NCI-H748 treated with DMSO at 0.1 percent for 48 hours (cell line): ENCODE measurements around the gene ASF1B.

Experiments
- DNase-seq: peaks from one replicate; lab custom pipeline; 2025; lab: John Stamatoyannopoulos, UW

The ASF1B gene

DNA sequence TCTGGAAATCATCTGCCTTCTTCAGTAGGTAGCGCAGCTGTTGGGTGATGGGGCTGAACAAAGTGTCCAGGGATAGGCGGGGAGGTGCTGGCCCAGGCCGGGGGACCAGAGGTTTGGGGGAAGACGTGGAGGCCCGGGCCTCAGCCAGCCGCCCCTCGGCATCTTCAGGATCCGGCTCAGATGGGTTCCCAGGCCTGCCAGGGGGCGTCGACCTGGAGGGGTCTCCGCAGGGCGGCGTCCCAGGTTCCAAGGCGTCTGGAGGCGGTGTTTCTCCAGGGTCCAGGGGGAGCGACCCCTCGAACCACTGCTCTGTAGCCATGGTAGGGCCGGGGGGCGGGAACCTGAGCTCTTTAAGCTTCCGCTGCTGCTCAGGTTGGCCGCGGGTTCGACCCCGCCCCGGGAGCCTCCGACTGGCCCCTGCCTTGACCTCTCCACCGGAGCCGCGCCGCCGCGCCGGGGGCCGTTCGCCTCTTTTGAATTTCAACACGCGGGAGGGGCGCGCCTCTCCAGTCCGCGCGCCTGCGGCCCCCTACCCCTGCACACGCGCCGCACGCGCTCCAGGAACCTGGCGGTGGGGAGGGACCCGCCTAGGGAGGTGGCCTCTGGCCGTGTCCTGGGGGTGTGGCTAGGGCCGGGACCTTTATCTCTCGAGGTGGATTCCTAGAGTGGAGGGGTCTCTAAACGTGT is 50.9 kb downstream of the ASF1B start, which contains the start of gene C19orf67:
C19orf67 (minus strand) TSS at position 475 of the 687 bp plus-strand sequence; CDS start at position 319, 156 bp downstream.
- DNase-seq = no peak

DNA sequence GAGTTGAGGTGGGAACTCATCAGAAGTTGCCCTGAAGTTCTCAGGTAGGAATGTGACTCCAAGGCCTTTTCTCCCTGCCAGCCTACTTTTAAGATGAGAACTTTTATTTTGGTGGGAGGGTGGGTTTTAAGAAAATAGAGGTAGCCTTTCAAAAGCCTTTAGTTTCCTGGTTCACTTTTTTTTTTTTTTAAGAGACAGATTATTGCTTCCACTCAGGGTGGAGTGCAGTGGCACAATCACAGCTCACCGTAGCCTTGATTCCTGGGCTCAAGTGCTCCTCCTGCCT is 53.8 kb downstream of the ASF1B start:
- no peak for DNase-seq

DNA sequence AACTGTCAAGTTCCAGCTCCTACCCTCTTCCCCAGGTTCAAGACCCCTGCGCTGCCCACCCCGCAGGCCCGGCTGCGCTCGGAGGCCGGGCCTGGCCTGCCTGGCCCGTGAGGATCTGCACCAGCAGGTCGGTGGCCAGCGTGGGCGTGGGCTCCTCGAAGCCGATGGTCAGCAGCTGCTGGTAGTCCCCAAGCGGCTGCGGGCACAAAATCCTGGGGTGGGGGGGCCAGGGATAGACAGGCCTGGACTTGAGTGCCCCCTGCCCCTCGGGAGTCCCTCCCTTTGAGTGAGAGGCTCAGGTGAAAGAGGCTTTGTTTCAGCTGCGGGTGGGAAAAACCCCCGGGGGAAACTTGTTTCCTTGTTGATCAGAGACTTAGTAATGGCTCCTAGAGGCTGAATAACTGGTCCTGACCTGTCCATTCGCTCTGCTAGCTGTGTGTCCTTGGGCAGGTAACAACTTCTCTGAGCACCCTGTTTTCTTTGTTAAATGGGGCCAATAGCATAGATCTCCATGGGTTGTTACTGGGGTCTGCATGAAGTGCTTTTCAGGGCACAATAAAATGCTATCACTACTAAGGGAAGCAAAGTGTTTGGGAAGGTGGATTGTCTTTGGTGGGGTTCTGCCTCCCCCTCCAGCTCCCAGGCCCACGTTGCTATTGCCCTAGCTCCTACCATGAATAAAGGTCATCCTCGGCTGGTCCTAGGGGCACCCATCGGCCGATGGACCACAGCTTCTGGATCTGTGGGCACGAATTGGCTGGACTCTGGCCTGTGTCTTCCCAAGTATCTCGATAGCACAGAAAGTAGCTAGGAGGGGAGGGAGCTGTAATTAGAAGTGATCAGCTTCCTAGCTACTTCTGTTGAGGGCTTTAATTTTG is 54.4 kb downstream of the ASF1B start:
- no peak for DNase-seq

DNA sequence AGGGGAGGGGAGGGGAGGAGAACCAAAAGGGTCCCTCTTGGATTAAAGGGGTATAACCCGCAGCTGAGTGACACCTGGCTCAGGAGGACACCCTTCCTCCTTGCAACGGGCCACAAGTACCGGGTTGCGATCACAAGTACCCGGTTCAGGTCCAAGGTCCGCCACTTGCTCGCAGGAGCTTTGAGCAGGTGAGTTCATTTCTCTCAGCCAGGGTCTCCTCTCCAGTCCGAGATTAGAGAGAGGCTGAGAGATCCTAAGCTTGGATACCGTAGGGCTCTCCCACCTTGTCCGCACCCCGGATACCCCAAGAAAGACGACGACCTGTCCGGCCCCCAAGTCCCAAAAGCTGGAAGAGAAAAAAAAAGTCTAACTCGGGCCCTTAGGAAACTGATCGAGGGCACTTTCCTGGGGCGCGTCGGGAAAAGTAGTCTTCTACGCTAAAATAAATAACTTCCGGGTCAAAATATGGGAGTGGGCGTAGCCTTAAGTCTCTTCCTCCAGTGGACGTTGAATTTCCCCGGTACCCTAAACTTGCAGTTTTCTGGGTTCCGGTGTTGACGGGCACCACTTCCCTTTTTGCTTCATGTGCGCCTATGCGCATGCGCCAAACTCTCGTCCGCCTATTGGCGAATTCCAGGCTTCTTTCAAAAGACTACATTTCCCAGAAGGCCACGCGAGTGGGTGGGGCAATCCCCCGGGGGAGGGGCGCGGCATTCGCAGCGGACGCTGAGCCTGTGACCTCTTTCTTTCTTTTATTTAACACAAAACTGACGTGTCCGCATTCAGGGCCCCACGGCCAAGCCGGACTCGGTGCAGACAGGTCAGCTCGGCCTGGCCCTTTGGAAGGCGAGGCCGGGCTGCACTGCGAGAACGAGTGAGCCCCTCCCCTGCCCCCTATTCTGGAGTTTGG is 55.2 kb downstream of the ASF1B start:
- peak; percentile 95 for DNase-seq

DNA sequence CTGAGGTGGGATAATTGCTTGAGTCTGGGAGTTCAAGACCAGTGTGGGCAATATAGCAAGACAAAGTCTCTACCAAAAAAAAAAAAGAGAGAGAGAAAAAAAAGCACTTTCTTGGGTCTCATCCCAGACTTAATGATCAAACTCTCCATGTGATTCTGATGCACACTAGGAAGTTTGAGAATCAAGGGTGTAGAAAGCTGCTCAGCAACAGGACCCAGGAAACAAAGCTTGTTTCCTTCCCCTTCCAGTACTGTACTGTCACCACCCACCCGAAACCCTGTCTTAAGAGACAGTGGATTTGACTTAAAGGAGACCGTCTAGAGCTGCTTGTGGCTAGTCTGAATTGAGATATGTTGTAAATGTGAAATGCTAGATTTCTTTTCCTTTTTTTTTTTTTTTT is 58.0 kb downstream of the ASF1B start:
- DNase-seq = no peak

DNA sequence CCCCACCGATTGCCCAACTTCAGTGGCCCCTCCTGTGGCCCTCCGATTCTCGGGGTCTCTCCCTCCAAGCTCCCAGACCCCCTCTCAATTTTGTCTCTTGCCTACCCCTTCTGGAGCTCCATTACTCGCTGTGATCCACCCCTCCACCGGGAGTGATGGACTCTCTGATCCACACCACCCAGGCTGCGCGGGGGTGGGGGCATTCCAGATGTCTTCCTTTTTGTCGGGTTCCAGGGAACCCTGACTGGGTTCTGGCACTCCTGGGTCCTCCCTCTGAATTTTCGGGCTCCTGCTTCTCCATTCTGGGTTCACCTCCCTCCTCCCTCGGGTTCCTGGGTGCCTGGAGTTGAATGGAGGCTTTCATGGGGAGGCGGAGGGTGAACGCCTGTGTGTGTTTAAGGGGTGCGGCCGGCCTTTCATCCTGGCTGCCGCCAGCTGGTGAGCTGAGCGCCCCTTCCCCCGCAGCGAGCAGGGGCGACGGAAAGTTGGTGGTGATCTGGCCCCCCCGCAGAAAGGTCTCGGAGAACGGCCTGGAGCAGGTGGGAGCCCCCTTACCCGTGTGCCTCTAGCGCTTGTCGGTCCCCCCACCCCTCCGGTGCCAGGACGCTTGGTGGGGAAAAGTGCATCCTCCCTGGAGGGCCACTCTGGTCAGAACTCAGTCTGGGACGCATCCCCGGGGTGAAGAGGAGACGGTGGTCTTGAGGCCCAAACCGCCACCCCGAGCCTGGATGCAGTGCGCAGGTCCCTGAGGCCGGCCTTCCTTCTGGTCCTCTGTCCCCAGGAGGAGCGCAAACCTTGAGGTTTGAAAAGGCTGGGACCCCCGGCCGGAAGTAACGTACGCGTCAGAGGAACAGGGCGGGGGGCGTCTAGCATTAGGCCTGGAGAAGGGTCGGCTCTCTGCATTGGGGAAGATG is 62.2 kb downstream of the ASF1B start:
- peak; percentile 28 for DNase-seq

DNA sequence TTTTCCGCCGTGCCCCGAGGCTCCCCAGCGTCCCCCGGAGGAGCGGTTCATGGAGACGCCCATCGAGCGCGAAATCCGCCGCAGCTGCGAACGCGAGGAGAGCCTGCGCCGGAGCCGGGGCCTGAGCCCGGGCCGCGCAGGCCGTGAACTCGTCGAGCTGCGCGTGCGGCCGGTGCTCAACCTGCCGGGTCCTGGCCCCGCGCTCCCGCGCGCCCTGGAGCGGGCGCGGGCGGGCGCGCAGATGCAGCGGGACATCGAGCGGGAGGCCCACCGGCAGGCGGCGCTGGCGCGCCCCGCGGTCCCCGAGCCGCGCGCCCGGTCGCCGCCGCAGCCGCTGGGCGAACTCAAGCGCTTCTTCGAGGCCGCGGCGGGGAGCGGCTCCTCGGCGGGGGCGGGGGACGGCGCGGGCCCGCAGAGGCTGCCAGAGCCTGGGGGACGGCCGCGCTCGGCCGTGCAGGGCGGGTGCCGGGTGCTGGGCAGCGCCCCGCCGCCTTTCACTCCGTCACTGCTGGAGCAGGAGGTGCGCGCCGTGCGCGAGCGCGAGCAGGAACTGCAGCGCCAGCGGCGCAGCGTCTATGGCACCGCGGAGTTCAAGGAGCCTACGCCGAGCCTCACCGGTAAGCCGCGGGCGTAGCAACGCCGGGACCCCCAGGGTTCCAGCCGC is 63.0 kb downstream of the ASF1B start:
- peak; percentile 33 for DNase-seq

DNA sequence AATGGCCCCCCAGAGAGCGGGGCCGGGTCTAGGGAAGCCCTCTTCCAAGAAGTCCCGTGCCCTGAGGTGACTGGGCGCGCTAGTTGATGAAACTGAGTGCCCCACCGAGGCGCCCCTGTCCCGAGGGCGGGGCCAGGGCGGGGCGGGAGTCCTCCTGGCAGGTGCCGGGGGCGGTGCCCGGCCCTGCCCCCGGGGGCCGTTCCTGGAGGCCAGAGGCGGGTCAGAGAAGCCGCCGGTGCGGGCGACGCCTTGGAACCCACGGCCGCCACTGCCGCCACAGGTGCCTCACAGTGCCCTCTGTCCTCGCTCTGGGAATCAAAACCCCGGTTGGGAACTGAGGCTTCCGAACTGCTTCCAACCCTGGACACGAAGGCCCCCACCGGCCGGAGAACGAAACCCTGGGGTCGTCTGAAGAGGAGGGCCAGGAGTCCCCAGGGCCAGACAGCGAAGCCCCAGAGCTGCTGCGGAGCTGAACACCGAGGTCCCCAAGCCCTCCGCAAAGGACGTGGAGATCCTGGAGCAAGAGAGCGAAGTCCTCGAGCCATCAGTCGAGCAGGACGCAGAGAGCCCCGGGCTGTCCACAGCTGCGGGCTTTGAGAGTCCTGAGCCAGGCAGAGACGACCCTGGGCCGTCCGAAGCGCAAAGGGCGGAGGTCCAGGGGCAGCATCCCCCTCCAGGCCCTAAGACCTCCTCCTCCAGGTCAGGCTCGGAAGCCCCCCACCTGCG is 63.7 kb downstream of the ASF1B start, which contains the start of gene MISP3:
MISP3 (plus strand) TSS at position 252 of the 726 bp plus-strand sequence. CDS start 524 bp downstream, outside the sequence.
- DNase-seq = peak; percentile 19

DNA sequence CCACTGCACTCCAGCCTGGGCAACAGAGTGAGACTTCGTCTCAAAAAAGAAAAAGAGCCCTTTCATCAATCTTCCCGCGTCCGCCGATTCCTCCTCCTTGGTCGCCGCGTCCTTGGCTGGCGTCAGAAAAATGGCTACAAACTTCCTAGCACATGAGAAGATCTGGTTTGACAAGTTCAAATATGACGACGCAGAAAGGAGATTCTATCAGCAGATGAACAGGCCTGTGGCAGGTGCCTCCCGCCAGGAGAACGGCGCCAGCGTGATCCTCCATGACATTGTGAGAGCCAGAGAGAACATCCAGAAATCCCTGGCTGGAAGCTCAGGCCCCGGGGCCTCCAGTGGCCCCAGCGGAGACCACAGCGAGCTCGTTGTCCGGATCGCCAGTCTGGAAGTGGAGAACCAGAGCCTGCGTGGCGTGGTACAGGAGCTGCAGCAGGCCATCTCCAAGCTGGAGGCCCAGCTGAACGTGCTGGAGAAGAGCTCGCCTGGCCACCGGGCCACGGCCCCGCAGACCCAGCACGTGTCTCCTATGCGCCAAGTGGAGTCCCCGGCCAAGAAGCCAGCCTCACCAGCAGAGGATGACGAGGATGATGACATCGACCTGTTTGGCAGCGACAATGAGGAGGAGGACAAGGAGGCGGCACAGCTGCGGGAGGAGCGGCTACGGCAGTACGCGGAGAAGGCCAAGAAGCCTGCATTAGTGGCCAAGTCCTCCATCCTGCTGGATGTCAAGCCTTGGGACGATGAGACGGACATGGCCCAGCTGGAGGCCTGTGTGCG is 65.9 kb downstream of the ASF1B start:
- no peak for DNase-seq
